Osteocyte (in vitro differentiated cells): ENCODE measurements around the gene FANCL. TPM values are rescaled to one million over a fixed set of nuclear protein-coding genes. Genes with fewer than 3 reads are reported as not detected.
"Not testable (repeated sequence)": the region's sequence is repeated elsewhere in the genome, so short reads cannot be mapped to it uniquely, and the experiment has no call there.

Source experiments
- DNase-seq: peaks from one replicate; pipeline ENCODE4 v3.0.0; 2021; ENCODE audit warnings: mixed read lengths; ENCODE audit not compliant: unreplicated experiment; ENCODE audit errors: extremely low spot score
- H3K27ac Mint-ChIP-seq: one replicate; pipeline ENCODE4 v1.8.0; 2021; ENCODE audit warnings: mild to moderate bottlenecking, mixed read lengths; ENCODE audit not compliant: unreplicated experiment
- H3K27me3 Mint-ChIP-seq: one replicate; pipeline ENCODE4 v1.8.0; 2021; ENCODE audit warnings: mixed read lengths; ENCODE audit not compliant: unreplicated experiment
- H3K36me3 Mint-ChIP-seq: one replicate; pipeline ENCODE4 v1.8.0; 2021; ENCODE audit warnings: mixed read lengths; ENCODE audit not compliant: unreplicated experiment
- H3K4me1 Mint-ChIP-seq: one replicate; pipeline ENCODE4 v1.8.0; 2021; ENCODE audit warnings: mixed read lengths; ENCODE audit not compliant: unreplicated experiment
- H3K4me3 Mint-ChIP-seq: one replicate; pipeline ENCODE4 v1.8.0; 2021; ENCODE audit warnings: mild to moderate bottlenecking, moderate library complexity, mixed read lengths; ENCODE audit not compliant: unreplicated experiment
- H3K9me3 Mint-ChIP-seq: one replicate; pipeline ENCODE4 v1.8.0; 2021; ENCODE audit warnings: mixed read lengths; ENCODE audit not compliant: unreplicated experiment
- CTCF ChIP-seq: fragments of 200-600 bp; sonication (generic); IDR thresholded peaks from 2 replicates; pipeline ENCODE4 v1.5.0; 2021; ENCODE audit warnings: antibody characterized with exemption, mild to moderate bottlenecking, moderate library complexity
- total RNA-seq: library from RNA; stranded (reverse); gene quantifications from 2 replicates; pipeline ENCODE4 v1.2.1, GENCODE V29; 2021

The FANCL gene
- total RNA-seq, 1 donor from 2014 or later = 14.6 TPM

GRCh38 chr2:58227171-58227917 is 13.8 kb downstream of the FANCL start:
- no peak overlapping the region for H3K27ac Mint-ChIP-seq
- no peaks in the 10 kb centered on the region for H3K27me3 Mint-ChIP-seq
- H3K36me3 Mint-ChIP-seq = peaks cover 8% of the 10 kb centered on the region

GRCh38 chr2:58221909-58222308 is 19.2 kb downstream of the FANCL start:
- Mint-ChIP-seq H3K27me3 (no peaks in the 10 kb centered on the region), H3K4me3 (no peak overlapping the region), H3K27ac (no peak overlapping the region), H3K4me1 (no peaks in the 10 kb centered on the region), H3K36me3 (peaks cover 20% of the 10 kb centered on the region), H3K9me3 (no peaks in the 10 kb centered on the region)
- TF ChIP-seq CTCF = no peak
- no peak for DNase-seq

More at GRCh38 chr2:58227171-58227917, 13.8 kb downstream of the FANCL start:
- H3K9me3 Mint-ChIP-seq = no peaks in the 10 kb centered on the region
- DNase-seq = no peak
- no peak overlapping the region for H3K4me3 Mint-ChIP-seq
- peaks cover 2% of the 10 kb centered on the region for H3K4me1 Mint-ChIP-seq
- TF ChIP-seq CTCF = no peak

DNA sequence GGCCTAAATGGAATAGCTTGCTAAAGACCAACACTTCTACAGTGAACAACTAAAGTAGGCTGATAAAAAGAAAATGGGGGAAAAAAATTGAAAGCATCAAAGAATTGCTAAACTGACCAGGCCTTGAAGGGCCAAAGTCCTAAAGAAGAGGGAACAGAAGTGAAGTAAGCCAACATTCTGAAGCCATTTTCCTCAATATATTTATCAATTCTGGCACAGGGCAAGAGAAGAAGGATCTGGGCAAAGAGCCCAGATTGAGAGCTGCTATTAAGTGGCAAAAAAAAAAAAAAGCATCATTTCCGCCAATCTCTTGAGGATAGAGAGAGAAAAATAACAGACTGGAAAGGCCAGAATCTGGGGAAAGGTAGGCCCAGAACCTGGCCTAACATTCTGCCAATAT is 25.7 kb downstream of the FANCL start:
- peaks cover 38% of the 10 kb centered on the region for H3K36me3 Mint-ChIP-seq
- H3K27me3 Mint-ChIP-seq = no peaks in the 10 kb centered on the region
- DNase-seq = no peak
- H3K27ac Mint-ChIP-seq = no peak overlapping the region
- peaks cover 2% of the 10 kb centered on the region for H3K4me1 Mint-ChIP-seq
- no peak for TF ChIP-seq CTCF
- H3K4me3 Mint-ChIP-seq = no peak overlapping the region
- peaks cover 3% of the 10 kb centered on the region for H3K9me3 Mint-ChIP-seq

DNA sequence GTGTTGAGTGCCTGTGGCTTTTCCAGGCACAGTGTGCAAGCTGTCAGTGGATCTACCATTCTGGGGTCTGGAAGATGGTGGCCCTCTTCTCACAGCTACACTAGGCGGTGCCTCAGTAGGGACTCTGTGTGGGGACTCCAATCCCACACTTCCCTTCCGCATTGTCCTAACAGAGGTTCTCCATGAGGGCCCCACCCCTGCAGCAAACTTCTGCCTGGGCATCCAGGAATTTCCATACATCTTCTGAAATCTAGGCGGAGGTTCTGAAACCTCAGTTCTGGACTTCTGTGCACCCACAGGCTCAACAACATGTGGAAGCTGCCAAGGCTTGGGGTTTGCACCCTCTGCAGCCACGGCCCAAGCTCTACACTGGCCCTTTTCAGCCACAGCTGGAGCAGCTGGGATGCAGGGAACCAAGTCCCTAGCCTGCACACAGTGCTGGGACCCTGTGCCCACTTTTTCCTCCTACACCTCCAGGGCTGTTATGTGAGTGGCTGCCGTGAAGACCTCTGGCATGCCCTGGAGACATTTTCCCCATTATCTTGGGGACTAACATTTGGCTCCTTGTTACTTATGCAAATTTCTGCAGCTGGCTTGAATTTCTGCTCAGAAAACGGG is 30.1 kb downstream of the FANCL start:
- peaks cover 26% of the 10 kb centered on the region for H3K36me3 Mint-ChIP-seq
- not testable (repeated sequence) for H3K27ac Mint-ChIP-seq, H3K27me3 Mint-ChIP-seq, H3K9me3 Mint-ChIP-seq, H3K4me3 Mint-ChIP-seq, DNase-seq, H3K4me1 Mint-ChIP-seq

GRCh38 chr2:58207189-58207588 is 33.9 kb downstream of the FANCL start:
- no peaks in the 10 kb centered on the region for H3K27me3 Mint-ChIP-seq
- H3K9me3 Mint-ChIP-seq = peaks cover 3% of the 10 kb centered on the region
- H3K27ac Mint-ChIP-seq = no peak overlapping the region
- H3K4me1 Mint-ChIP-seq = peaks cover 10% of the 10 kb centered on the region
- no peak for TF ChIP-seq CTCF
- peaks cover 15% of the 10 kb centered on the region for H3K36me3 Mint-ChIP-seq
- no peak overlapping the region for H3K4me3 Mint-ChIP-seq
- no peak for DNase-seq
